GM18867 (cell line): Measurements from ENCODE around the gene PPP2R3B.
"Not testable (repeated sequence)": the region's sequence is repeated elsewhere in the genome, so short reads cannot be mapped to it uniquely, and the experiment has no call there.

Experiments used
- ATAC-seq: cut with Tn5 transposase; IDR thresholded peaks from one replicate; pipeline ENCODE4 v1.9.1; 2021; ENCODE audit warnings: mild to moderate bottlenecking, moderate library complexity; ENCODE audit not compliant: unreplicated experiment

The PPP2R3B gene

DNA sequence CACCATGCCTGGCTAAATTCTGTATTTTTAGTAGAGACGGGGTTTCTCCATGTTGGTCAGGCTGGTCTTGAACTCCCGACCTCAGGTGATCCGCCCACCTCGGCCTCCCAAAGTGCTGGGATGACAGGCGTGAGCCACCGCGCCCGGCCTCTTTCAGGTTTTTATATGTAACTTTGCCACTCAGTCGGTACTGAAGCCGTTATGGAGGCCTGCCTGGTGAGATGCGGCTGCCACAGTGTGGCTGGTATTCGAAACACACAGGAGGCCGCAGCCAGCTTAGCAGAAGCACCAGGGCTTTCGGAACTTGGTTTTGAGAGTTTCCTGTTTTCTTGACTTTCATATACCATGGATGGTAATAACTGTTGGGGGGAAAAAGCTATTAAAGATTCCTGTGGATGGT is 62.0 kb downstream of the PPP2R3B start:
- ATAC-seq: not testable (repeated sequence)

DNA sequence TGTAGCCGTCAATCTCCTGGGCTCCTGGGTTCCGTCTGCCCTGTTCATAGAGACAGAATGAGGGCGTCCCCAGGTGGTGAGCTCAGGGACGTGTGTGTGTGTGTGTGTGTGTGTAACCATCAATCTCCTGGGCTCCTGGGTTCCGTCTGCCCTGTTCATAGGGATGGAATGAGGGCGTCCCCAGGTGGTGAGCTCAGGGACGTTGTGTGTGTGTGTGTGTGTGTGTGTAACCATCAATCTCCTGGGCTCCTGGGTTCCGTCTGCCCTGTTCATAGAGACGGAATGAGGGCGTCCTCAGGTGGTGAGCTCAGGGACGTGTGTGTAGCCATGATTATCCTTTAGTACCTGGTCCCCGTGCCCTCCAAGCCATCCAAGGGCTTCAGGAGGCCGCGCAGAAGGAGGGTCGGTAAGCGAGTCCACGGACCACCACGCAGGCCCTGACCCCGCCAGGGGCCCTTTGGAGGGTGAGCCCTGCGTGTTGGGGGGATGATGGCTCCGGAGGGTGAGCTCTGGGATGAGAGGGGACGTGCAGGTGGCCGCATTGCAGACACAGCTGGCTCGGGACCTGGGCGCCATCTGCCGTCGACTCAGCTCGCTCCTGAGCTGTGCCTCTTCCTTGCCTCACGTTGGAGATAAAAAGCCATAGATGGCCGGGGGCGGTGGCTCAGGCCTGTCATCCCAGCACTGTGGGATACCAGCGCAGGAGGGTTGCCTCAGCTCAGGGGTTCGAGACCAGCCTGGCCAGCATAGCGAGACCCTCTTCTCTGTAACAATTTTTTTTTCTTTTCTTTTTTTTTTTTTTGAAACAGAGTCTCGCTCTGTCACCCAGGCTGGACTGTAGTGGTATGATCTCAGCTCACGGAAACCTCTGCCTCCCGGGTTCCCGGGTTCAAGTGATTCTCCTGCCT is 62.7 kb downstream of the PPP2R3B start:
- ATAC-seq: no peak

DNA sequence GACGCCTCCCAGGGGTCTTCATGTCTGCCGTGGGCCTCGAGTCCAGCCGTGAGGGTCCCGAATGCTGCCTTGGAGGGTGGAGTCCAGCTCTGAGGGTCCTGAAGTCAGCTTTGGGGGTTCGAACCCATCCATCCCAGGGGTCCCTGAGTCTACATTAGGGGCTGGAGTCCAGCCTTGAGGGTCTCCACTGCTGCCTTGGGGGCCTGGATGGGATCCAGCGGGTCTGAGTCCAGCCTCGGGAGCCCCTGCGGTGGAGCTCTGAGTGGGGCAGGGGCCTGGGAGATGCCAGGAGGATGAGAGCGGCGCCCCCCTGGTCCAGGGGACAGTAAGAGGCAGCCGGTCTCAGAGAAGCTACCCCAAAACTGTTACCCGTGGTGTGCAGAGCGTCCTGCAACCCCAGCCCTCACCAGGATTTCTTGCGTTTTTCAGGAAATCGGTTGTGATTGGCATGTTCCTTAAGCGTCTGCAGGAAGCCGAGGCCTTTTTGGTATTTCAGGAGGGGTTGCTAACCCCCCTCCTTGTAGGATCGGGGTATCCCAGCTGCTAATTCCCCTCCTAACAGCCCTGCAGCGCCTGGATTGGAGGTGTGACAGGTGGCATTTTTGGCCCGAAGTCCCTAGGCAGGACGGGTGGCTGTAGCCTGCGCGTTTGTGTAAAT is 66.5 kb downstream of the PPP2R3B start:
- ATAC-seq: no peak

DNA sequence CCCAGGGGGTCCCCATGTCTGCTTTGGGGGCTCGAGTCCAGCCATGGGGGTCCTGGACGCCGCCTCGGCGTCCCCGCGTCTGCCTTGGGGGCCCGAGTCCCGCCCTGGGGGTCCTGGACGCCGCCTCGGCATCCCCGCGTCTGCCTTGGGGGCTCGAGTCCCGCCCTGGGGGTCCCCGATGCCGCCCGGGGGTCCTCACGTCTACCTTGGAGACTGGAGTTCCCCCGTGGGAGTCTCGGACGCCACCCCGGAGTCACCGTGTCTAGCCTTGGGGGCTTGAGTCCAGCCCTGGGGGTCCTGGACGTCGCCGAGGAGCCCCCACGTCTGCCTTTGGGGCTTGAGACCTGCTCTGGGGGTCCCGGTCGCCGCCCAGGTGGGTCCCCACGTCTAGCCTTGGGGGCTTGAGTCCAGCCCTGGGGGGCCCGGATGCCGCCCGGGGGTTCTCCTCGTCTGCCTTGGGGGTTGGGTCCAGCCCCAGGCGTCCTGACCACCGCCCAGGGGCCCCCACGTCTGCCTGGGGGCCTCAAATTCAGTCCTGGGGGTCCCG is 67.1 kb downstream of the PPP2R3B start:
- ATAC-seq: no peak

DNA sequence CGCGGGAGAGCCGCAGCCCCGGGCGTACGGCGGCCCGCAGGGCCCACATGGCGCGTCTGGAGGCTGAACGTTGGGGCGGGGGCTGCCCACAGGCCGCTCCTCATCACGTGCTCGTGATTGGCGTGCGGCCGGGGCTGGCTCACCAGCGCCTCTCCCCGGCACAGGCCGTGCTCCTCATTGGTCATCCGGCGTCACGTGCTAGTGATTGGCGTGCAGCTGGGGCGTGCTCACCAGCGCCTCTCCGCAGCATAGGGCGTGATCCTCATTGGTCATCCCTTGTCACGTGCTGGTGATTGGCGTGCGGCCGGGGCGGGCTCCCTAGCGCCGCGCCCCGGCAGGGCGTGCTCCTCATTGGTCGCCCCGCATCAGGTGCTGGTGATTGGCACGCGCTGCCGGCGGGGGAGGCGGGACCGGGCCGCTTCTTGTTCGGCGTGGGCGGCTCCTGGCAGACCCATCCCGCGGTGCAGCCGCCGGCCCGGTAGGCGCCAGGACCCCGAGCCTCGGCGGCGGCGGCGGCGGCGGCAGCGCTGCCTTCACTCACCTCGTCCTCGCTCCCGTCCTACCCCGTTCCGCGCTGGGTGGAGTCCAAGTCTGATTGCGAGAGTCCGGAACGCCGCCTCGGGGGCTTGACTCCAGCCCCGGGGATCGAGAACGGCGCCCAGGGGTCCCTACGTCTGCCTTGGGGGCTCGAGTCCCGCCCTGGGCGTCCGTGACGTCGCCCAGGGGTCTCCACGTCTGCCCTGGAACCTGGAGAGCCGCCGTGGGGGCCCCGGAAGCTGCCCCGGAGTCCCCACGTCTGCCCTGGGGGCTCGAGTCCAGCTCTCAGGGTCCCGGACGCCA is 67.7 kb downstream of the PPP2R3B start, which contains the start of gene GTPBP6:
GTPBP6 (minus strand) TSS at position 58 of the 840 bp plus-strand sequence; CDS start at position 49, 9 bp downstream.
- peak; percentile 79 for ATAC-seq

DNA sequence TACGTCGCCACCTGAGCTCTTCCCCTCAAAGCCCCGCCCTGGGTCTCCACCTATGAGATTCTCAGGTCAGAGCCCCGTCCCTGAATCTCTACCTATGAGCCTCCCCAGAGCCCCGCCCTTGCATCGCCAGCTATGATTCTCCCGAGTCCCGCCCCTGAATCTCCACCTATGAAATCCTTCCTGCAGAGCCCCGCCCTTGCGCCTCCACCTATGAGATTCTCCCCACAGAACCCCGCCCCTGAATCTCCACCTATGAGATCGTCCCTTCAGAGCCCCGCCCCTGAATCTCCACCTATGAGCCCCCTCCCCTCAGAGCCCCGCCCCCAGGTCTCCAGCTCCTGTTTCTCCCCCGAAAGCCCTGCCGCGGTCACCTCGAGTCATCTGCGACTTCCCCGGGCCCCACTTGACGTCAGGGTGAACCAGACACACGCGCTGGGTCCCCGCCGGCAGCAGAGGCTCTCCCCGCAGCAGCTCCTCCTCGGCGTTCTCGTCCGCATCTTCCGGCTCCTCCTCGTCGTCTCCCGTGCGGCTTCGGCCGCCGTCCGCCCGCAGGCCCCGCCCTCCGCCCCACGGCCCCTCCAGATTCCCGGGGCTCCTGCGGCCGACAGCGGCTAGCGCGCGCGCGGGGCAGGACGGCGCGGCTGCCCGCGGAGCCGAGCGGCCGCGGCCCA is 68.5 kb downstream of the PPP2R3B start:
- peak; percentile 65 for ATAC-seq

DNA sequence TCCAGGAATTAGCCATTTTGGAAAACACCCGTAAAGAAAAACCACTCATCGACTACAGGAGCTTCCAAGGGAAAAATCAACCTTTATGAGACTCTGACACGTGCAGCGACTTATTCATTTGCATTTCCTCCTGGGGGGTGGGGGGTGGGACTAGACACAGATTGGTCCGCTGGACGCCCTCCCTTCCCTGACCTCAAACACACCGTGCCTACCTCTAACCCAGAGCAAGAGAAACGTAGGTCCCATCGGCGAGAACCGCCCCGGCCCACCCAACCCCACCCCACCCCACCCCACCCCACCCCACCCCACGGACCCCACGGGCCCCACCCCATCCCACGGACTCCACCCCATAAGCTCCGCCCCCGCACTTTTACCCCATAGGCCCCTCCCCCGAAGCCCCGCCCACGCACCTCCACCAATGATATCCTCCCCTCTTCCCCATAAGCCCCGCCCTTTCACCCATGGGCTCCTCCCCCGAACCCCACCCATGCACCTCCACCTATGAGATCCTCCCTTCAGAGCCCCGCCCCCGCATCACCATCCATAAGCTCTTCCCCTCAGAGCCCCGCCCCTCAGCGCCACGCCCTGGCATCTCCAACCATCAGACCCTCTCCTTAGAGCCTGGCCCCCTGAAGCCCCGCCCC is 69.2 kb downstream of the PPP2R3B start:
- no peak for ATAC-seq

DNA sequence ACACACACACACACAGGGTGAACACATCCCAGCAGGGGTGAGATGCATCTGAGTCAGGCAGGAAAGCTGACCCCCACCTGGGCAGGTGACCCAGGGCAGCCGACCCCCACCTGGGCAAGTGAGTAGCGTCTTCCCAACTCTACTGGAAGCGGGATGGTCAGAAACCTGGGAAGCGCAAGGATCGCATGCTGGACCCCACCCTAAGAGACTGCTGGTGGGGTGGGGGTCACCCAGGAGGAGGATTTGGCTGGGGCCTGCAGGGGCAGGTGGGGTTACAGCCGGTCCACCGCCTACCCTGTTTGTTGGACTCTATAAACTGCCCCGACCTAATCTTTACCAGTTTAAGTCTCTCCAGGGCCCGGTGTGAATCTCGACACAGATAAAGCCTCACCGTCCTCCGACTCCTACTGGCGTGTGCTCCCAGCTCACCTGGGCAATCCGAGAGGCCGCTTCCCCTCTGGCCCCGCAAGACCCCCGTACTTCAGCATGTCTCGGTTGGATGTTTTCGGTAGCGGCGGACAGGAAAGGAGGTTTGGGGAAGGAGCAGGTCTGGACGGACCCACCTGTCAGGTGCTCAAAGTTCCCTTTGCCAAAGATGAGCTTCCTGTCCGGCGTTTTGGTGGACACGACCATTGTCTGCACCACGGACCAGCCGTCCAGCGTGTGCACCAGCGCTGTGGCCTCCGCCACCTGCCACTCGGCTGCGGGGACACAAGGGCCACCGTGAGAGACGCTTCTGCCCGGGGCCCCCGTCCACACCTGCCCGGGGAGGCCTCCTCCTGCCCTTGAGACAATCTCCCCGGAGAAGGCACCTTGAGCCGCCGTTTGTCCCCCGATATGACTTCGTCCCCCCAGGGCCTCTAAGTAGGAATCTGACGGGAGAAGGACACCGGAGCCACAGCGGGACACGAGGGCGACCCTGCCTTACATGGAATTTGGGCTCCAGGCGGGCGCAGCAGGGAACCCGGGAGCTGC is 70.1 kb downstream of the PPP2R3B start:
- ATAC-seq: no peak

DNA sequence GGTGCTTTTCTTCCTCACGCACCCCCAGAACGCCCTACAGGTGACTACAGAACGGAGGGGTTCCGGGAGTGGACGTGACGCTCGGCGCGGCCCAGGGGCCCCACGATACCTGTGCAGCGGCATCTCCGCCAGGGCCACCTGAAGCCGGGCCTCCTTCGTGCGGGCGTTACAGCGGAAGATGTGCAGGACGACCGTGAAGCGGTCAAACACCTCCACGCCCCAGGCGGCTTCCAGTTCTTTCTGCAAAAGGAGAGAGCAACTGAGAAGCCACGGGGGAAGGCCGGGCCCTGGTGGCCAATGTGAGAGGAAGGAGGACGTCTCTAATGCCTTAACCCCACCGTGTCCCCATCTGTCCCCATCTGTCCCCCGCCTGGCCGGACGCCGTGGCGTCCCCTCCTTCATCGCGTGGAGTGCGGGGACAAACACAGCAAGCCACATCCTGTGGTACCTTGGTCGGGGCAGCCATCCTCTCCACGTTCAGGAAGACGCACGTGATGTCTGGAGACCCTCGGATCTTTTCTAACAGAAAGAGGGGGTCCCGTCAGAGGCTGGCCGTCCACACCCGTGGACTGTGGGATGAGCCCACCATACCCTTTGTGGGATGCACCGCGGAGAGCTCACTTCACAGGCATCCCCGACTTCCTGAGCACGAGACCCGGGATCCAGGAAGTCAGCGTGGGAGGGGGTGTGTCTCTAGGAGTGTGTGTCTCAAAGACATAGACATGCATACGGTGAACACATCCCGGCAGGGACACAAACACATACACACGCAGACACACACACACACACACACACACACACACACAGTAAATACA is 71.7 kb downstream of the PPP2R3B start:
- ATAC-seq: no peak

DNA sequence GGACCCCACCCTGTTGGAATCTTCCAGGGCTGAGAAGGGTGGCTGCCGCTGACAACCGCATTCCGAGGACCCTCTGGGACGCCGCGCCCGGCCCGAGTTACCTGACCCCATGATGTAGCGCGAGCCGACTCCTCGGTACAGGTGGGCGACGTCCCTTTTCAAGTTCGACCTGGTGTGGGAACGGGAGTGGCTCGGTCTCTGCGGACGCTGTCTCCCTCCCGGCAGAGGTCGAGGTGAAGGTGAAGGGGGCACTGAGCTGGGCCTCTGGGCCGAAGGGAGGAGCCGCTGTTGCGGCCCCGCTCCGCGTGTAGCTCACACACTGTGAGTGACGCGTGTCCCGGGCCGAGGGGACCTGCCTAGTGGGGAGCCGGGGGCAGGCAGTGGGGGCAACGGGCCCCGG is 72.7 kb downstream of the PPP2R3B start:
- no peak for ATAC-seq

DNA sequence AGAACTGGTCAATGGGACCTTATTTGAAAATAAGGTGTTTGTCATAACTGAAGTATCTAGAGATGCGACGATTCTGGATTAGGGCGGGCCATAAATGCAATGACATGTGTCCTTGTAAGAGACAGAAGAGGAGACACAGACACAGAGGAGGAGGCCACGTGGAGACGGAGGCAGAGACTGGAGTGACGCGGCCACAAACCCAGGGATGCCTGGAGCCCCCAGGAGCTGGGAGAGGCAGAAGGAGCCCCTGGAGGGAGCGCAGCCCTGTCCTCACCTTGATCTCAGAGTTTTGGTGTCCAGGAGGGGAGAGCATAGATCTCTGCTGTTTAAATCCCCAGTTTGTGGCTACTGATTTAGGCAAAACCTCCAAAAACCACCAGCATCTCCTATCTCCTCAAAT is 73.2 kb downstream of the PPP2R3B start:
- ATAC-seq: no peak

DNA sequence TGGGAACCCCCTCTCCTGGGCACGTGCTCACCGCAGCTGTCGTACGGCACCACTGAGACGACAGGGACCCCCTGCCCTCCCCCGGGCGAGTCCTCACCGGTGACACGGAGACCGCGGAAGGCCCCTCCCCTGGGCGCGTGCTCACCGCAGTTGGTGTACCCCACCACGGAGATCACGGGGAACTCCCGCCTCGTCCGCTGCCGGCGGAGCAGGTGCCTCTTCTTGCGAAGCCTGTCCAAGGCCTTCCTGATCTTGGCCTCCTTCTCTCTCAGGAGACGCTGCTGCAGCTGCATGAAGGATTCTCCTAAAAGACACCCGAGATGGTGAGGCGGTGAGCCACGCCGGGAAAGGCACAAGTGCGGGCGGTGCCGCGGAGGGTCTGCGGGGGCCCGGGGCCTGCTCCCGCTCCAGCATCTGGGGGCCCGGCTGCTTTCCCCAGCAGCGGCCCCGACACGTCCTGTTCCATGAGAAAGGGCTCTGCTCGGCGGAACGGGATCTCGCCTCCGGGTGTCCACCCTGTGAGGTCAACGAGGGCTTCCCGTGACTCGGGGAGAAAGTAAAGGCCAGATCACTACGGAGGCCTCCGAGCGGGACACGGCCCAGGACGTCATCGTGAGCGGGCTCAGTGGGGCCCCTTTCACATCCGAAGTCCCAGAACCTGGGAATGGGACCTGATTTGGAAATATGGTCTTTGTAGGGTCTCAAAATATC is 73.9 kb downstream of the PPP2R3B start:
- ATAC-seq: no peak

DNA sequence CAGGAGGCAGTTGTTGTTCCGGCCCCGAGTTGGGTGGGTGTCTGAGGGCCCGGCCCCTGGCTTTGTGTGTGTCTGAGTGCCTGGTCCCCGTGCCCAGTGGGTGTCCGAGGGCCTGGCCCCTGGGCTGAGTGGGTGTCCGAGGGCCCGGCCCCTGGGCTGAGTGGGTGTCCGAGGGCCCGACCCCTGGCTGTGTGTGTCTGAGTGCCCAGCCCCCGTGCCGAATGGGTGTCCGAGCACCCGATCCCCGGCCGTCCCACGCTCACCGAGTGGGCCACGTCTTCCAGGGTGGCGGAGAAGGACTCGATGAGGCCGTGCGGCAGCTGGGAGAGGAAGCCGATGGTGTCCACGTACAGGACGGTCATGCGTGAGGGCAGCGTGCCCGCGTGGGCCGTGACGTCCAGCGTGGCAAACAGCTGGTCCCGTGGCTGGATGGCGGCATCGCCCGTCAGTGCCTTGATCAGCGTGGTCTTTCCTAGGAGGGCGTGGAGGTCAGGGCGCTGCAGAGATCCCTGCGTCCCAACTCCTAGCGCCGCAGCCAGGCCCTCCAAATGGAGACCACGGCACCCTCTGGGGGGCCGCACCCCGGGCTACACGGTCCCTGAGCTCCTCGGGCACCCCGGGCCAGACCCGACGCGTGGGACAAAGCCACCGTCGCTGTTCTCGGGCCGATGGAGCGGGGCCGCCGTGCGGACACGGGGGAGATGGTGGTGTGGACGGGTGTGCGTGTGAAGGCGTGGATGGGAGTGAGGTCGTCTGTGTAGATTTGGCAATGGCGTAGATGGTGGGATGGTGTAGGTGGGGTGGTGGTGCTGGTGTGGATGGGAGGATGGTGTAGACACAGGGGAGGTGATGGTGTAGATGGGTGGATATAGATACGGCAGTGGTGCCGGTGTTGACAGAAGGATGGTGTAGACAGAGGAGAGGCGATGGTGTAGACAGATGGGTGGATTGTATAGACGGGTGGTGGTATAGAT is 75.3 kb downstream of the PPP2R3B start:
- ATAC-seq: no peak

DNA sequence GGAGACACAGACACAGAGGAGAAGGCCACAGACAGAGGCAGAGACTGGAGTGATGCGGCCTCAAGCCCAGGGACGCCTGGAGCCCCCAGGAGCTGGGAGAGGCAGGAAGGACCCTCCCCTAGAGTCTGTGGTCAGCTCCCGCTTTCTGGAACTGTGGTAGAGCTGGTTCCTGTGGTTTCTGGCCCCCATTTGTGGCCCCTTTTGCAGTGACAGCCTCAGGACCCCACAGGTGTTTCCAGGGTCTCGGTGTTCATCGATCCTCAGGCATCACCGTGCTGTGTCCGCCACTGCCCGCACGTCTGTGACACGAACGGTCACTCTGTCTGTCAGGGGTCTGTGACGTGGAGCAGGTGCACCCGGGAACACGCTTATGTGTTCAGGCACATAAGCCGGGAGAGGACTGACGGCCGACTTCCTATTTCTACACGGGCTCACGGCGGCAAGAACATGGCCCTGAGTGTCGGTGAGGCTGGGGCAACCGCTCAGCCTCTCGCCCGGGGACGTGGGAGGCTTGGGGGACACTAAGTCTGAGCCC is 76.0 kb downstream of the PPP2R3B start:
- no peak for ATAC-seq

DNA sequence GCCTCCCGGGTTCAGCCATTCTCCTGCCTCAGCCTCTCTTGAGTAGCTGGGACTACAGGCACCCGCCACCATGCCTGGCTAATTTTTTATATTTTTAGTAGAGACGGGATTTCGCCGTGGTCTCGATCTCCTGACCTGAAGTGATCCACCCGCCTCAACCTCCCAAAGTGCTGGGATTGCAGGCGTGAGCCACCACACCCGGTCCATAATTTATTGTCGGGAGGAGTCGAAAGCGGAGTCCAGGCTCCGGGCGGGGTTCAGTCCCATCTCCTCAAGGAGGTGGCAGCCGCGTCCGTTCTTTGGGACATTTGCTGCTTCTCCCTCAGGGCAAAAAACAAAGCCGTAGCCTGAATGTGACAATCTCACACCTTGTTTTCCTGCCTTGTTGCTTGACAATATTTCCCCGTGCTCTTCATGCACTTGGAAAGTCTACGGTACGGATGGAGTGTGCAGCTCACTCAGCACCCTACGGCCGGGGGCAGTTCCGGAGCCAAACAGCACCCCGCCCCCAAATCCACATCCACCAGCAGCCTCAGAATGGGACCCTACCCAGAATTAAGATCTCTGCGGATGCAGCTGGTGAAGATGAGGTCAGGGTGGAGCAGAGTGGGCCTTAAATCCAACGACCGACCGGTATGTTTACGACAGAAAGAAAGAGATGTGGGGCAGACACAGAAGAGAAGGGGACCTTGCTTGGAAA is 77.7 kb downstream of the PPP2R3B start:
- no peak for ATAC-seq
